GM18508 (cell line): ENCODE measurements around the gene OR8K1.

Experiments
- ATAC-seq: cut with Tn5 transposase; IDR thresholded peaks from one replicate; pipeline ENCODE4 v1.9.1; 2021; ENCODE audit warnings: moderate number of reproducible peaks; ENCODE audit not compliant: insufficient read depth, unreplicated experiment

The OR8K1 gene

DNA sequence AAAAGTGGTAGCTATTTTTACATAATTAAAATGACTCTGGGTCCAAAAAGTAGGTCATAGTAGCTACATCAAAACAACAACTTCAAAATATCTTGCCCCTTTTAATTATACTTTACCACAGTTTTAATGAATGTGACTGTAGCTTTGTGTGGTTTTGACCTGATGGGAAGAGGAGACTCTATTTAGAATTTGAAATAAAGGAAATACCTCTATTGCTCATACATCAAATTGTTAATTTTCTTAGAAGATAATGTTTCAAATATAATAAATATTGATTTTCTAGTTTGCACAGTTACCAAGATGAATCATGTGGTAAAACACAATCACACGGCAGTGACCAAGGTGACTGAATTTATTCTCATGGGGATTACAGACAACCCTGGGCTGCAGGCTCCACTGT lies at the start of gene OR8K1:
TSS of gene OR8K1 (plus strand) at position 301 of the 400 bp plus-strand sequence. CDS start at position 301, 0 bp downstream.
- no peak for ATAC-seq

GRCh38 chr11:56296898-56297297 lies 48.9 kb upstream of the OR8K1 start:
- no peak for ATAC-seq

DNA sequence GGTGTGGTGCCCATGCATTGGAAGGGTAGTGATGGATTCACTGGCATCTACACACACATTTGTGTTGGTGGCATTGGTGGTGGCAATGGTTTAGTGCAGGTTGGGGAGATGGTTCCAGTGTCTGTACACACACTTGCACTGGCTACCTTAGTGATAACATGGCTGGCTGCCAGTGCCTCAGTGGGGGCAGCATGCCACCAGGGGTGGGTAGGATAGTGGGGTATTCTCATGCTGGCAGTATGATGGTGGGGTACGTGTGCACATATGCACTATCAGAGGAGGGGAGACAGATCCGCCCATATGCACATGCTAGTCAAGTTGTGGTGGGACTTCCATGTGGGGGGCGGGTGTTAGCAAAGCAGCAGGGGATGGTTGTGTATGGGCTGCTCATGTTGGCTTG lies 38.0 kb upstream of the OR8K1 start:
- ATAC-seq, result no peak

GRCh38 chr11:56314844-56315243 lies 31.0 kb upstream of the OR8K1 start, which contains the start of gene OR8K3:
Gene OR8K3 (plus strand): TSS chr11:56315144. CDS start chr11:56318307, 3,163 bp downstream.
- ATAC-seq, result no peak

GRCh38 chr11:56331861-56332491 lies 13.9 kb upstream of the OR8K1 start:
- no peak for ATAC-seq

DNA sequence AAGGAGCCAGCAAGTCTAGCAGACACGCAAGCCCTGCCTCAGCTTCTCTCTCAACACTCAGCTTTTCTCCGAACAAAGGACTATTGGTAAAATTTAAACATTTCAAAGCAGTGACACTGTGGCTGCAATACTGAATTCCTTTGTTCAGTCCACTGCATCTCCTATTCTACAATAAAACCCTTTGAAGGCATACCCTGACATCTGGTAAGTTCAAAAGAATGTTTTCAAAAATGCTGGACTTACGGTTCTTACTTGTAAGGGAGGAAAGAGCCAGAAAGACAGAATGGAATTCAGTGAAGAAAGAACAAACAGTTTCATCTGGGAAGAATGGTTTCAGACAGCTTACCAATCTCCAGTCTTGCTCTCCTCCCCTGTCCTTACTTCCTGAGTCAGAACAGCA lies 12.7 kb upstream of the OR8K1 start:
- no peak for ATAC-seq

DNA sequence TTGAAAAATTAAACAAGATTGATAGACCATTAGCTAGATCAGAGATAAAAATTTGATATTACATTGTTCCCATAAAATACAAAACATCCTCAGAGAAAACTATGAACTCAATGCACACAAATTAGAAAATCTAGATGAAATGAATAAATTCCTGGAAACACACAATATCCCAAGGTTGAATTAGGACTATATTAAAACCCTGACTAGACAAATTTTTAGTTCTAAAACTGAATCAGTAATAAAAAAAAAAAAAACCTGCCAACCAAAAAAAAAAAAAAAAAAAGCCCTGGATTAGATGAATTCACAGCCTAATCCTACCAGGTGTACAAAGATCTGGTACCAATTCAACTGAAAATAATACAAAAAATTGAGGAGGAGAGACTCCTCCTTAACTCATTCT lies 5.5 kb upstream of the OR8K1 start:
- no peak for ATAC-seq

- ATAC-seq, result no peak
Measured at GRCh38 chr11:56353991-56354390, 8.2 kb downstream of the OR8K1 start, which contains the start of gene OR8J1. Gene OR8J1 (plus strand): TSS chr11:56354291. CDS start chr11:56360247, 5,956 bp downstream.

- no peak for ATAC-seq
Measured at GRCh38 chr11:56375324-56375723, 29.5 kb downstream of the OR8K1 start, which contains the start of gene OR8U1. Gene OR8U1 (plus strand): TSS chr11:56375624. CDS start chr11:56375624, 0 bp downstream.

DNA sequence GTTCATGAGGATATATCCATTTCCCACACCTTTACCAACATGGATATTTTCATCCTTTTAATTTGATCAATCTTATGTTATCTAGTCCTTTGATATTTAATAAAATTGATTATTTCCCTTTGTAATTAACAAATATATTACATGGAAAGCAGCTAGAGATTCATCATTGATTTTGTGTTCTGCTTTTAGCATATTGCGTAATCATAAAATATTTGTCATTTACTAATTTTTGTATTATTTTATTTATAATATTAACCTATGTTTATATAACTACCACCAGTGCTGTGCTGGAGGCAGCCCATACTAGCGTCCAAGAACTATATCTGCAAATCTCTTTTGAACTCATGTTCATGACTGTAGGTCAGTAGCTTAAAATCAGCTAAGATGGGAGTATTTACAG lies 34.3 kb downstream of the OR8K1 start:
- no peak for ATAC-seq

GRCh38 chr11:56394381-56394780 lies 48.5 kb downstream of the OR8K1 start:
- ATAC-seq, result no peak

GRCh38 chr11:56396047-56396446 lies 50.2 kb downstream of the OR8K1 start:
- ATAC-seq, result no peak
